Dendritic cell treated with granulocyte-macrophage colony-stimulating factor and Interleukin-4, amounts not matched to agents 40 ng/mL and 50 ng/mL, for 4 days (primary cell): ENCODE data around the gene FST.

ENCODE experiments used
- H3K27ac Mint-ChIP-seq: one replicate; pipeline ENCODE4 v1.8.0; 2022; ENCODE audit warnings: mild to moderate bottlenecking, mixed read lengths
- H3K27me3 Mint-ChIP-seq: one replicate; pipeline ENCODE4 v1.8.0; 2022; ENCODE audit warnings: mild to moderate bottlenecking, mixed read lengths
- H3K36me3 Mint-ChIP-seq: one replicate; pipeline ENCODE4 v1.8.0; 2022; ENCODE audit warnings: low read depth, mixed read lengths
- H3K4me1 Mint-ChIP-seq: one replicate; pipeline ENCODE4 v1.8.0; 2022; ENCODE audit warnings: low read depth, mixed read lengths
- H3K4me3 Mint-ChIP-seq: one replicate; pipeline ENCODE4 v1.8.0; 2022; ENCODE audit warnings: mild to moderate bottlenecking, moderate library complexity, mixed read lengths
- H3K9me3 Mint-ChIP-seq: one replicate; pipeline ENCODE4 v1.8.0; 2022; ENCODE audit warnings: mixed read lengths
- intact Hi-C: fragments of 100-400 bp; cut with micrococcal nuclease; formaldehyde crosslinking; loops from one replicate; pipeline ENCODE4 v1.15.0; 2022

The FST gene

DNA sequence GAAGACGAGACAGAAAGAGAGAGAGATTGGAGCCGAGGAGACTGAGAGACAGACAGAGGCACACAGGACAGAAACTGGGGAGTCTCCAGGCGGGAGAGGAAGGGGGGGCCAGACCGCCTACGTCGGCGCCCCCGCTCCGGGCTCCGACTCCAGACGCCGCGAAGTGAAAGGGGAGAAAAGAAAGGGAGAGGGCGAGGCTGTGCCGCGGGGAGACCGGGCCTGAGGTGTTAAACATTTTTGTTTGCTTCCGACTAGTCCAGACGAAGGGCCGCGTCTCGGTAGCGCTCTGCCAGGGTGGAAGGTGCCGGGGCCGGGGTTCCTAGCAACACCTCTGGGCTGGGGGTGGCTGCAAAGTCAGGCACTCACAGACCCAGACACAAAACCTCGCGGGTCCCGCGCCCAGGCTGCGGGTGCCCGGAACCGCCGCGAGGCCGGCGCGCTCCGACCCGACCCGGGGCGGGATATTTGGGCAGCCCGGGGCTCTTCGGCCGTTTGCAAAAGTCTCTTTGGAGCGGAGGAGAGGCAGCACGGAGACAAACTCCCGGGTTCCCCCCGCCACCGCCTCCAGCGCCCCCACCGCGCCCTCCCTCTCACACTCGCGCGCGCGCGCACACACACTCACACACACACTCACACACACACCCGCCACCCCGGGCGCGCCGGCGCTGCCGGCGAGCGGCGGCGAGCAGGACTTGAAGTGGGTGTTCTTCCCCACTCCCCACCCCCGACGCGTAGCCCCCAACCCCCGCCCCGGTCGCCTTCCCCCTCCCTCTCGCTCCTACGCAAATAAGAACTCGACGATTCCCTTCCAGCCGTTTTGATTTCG lies 626 bp upstream of the FST start:
- no peaks in the 10 kb centered on the region for H3K9me3 Mint-ChIP-seq
- intact Hi-C loops: loop anchor here (5.0 kb wide), 1 partner anchor 737 kb away; no protein-coding TSS in a partner anchor
- H3K4me3 Mint-ChIP-seq: peak overlapping the region; percentile 93
- peaks cover 7% of the 10 kb centered on the region for H3K36me3 Mint-ChIP-seq
- H3K27ac Mint-ChIP-seq: peak overlapping the region; percentile 68
- H3K27me3 Mint-ChIP-seq: peaks cover 69% of the 10 kb centered on the region
- H3K4me1 Mint-ChIP-seq: peaks cover 44% of the 10 kb centered on the region

DNA sequence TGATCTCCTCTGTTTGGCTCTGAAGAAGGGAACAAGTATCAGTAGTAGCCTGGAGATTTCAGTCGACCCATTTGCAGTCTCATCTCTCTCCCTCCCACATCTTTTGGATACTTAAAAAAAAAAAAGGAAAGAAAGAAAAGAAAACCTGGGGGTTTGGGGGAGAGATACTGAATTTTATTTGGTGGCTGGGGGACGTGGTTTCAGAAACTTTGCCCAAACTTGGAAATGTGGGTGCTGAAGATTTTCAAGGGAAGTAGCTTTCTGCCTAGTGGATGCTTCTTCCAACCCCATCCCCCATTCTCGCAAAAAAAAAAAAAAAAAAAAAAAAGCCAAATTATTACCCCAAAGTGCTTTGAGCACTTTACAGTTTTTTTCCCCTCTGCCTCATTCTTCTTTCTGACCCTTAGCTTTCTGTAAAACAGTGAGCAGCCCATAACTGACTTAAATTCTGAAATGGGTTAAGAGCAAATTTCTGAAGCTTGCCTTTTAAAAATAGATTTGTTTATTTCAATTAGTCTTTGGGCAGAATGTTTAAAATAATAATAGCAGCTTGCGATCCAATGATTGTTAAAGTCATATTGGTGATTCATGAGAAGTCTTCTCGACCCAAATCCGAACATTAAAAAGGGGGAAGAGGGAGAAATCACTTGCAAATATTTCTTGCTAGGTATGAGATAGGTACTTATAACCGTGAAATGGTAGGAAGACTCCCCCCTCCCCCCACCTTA lies 894 bp downstream of the FST start:
- Mint-ChIP-seq H3K36me3 (peaks cover 7% of the 10 kb centered on the region), H3K9me3 (no peaks in the 10 kb centered on the region), H3K27me3 (peaks cover 68% of the 10 kb centered on the region), H3K27ac (peak overlapping the region; percentile 43), H3K4me1 (peaks cover 44% of the 10 kb centered on the region), H3K4me3 (peak overlapping the region; percentile 93)
- intact Hi-C loops: no loop called here

DNA sequence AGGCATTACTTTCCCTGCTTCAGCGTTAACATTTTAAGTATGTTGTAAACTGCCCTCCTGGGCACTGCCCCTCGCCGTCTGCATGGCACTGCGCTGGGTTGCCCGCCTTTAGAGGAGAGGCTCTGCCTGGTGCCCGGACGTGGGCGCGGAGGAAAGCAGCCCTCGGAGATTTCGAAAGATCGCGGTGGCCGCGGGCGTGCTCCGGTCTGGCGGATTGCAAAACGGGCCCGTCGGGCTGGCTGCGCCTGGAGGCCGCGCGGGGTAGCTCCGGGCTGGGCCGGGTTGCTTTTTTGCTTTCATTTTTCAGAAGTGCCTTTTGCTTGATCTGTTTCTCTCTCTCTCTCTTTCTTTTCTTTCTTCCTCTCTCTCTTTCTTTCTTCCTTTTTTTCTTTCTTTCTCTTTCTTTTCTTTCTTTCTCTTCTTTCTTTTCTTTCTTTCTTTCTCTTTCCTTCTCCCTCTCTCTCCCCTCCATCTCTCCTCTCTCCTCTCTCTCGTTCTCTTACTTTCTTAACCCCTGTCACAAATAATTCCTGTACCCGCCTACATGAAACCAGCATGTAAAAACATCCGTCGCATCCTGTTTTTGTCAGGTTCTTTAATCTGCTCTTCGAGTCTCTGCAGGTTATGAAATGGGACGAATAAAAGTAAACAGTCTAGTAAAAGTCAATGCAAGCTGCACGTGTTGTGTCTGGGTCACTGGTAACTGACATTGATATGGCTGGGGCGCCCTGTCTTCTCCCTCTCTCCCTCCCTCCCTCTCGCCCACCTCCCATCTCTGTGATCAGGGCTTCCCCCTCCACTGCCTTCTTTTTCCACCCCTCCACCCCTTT lies 1.7 kb downstream of the FST start:
- intact Hi-C loops: no loop called here
- Mint-ChIP-seq H3K4me3 (peak overlapping the region; percentile 86), H3K9me3 (no peaks in the 10 kb centered on the region), H3K4me1 (peaks cover 44% of the 10 kb centered on the region), H3K36me3 (peaks cover 7% of the 10 kb centered on the region), H3K27ac (peak overlapping the region; percentile 43), H3K27me3 (peaks cover 62% of the 10 kb centered on the region)

DNA sequence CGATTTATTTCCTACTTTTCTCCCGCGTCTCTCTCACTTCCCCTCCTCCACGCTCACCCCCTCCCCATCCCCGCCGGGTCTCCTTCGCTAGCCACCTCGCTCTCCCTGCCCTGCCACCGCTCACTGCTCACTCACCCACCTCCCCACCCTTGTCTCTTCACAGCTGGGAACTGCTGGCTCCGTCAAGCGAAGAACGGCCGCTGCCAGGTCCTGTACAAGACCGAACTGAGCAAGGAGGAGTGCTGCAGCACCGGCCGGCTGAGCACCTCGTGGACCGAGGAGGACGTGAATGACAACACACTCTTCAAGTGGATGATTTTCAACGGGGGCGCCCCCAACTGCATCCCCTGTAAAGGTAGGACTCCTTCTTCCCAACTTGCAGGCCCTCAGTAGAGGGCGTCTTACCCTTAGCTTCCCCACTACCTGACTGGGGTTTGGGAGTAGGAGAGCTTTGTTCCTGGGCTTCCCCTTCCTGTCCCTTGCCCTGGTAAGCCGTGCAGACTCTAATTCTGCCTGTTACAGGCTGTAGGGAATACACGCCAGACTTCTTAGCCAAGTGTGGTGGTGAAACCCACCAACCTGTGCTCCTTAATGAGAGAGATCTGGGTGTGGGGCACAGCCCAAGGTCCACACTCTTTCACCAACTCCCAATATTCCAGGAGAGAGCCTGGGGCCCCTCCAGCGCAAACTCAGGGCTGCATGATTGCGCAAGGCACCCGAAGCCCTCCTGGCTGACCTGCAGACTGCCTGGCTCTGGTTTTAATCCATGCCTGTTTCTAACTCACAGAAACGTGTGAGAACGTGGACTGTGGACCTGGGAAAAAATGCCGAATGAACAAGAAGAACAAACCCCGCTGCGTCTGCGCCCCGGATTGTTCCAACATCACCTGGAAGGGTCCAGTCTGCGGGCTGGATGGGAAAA lies 2.5 kb downstream of the FST start:
- Mint-ChIP-seq H3K27me3 (peaks cover 61% of the 10 kb centered on the region), H3K9me3 (no peaks in the 10 kb centered on the region), H3K36me3 (peaks cover 7% of the 10 kb centered on the region), H3K4me3 (peak overlapping the region; percentile 86), H3K27ac (peak overlapping the region; percentile 43), H3K4me1 (peaks cover 44% of the 10 kb centered on the region)
- intact Hi-C loops: no loop called here

DNA sequence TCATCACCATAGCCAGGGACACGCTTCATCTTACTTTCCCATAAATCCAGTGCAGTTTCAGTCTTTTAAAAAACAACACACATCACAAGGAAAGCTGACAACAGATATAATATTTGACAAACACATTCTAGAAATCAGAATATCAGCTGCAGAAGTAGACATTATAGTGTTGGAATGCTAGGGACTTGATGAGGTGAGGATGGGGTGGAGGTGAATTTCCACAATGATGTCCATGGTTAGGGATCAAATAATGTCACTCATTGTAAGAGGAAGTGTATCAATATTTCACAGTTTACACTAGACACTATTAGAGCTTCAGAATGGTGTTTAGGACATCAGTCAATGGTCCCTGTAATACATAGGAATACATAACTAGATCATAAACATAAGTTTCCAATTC lies 7.0 kb downstream of the FST start:
- Mint-ChIP-seq H3K36me3 (no peaks in the 10 kb centered on the region), H3K4me3 (no peak overlapping the region), H3K9me3 (no peaks in the 10 kb centered on the region), H3K27ac (no peak overlapping the region), H3K4me1 (peaks cover 11% of the 10 kb centered on the region), H3K27me3 (peaks cover 25% of the 10 kb centered on the region)
- intact Hi-C loops: no loop called here

DNA sequence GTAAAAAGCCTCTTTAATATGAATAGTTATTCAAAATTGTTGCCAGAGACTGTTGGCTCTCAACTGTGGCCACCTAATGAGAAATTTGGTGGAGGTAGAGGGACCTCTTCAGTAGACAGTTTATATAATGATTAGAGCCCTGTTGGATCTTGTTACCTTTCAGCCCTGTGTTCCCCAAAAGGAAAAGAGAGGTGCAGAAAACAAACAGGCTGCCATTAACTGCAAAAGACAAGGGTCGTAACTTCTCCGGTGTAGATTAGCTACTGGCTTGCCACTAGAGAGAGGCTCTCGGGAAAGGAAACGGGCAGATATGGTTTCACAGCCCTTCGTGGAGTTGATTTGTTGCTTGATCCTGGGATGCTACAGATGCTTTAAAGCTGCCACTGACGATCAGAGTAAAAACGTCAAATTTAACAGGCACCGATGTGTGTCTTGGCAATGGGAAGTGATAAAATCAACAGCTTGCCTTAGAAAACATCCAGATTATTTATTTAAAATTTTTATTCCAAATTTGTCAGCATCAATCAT lies 7.8 kb downstream of the FST start:
- intact Hi-C loops: no loop called here
- H3K4me1 Mint-ChIP-seq: peaks cover 2% of the 10 kb centered on the region
- no peak overlapping the region for H3K27ac Mint-ChIP-seq
- no peaks in the 10 kb centered on the region for H3K36me3 Mint-ChIP-seq
- H3K9me3 Mint-ChIP-seq: no peaks in the 10 kb centered on the region
- no peak overlapping the region for H3K4me3 Mint-ChIP-seq
- H3K27me3 Mint-ChIP-seq: peaks cover 16% of the 10 kb centered on the region

DNA sequence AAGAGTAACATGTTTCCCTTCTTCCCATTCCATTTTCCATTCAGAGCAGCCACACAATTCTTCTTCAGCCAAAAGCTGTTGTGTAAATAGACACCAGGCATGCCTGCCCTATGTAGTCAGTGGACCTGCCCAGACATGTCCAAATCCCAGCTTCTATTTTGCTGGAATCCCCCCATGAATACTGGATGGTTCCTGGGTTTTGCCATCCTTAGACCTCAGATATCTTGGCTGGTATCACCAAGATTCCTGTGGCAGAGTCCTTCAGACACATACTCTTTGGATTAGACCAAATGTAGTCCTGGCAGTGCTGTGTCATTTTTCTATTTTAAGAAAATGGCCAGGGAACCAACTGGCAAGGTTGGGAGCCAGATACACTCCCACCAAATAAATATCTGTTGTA lies 10.3 kb downstream of the FST start:
- Mint-ChIP-seq H3K36me3 (no peaks in the 10 kb centered on the region), H3K4me3 (no peak overlapping the region), H3K9me3 (no peaks in the 10 kb centered on the region), H3K4me1 (no peaks in the 10 kb centered on the region), H3K27me3 (peaks cover 4% of the 10 kb centered on the region), H3K27ac (no peak overlapping the region)
- intact Hi-C loops: no loop called here

DNA sequence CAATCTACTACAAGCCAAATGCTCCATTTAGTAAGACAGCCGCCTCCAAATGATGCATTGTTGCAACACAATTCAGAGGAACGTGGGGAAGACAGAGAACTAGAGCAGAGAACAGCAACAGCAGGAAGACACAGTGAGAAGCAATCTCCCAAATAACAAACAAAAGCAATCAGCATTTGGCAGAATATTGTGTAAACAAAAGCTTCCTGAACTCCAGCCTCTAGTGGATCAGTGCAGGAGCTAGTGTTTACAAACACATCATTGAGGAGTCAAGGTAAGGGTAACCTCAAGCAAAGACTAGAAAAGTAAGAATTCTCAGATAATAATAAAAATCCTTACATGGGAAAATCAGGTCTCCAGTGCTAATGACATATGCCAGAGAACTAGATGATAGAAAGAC lies 20.6 kb downstream of the FST start:
- H3K4me3 Mint-ChIP-seq: no peak overlapping the region
- intact Hi-C loops: no loop called here
- peaks cover 21% of the 10 kb centered on the region for H3K27me3 Mint-ChIP-seq
- H3K9me3 Mint-ChIP-seq: no peaks in the 10 kb centered on the region
- no peaks in the 10 kb centered on the region for H3K4me1 Mint-ChIP-seq
- H3K36me3 Mint-ChIP-seq: no peaks in the 10 kb centered on the region
- H3K27ac Mint-ChIP-seq: no peak overlapping the region

DNA sequence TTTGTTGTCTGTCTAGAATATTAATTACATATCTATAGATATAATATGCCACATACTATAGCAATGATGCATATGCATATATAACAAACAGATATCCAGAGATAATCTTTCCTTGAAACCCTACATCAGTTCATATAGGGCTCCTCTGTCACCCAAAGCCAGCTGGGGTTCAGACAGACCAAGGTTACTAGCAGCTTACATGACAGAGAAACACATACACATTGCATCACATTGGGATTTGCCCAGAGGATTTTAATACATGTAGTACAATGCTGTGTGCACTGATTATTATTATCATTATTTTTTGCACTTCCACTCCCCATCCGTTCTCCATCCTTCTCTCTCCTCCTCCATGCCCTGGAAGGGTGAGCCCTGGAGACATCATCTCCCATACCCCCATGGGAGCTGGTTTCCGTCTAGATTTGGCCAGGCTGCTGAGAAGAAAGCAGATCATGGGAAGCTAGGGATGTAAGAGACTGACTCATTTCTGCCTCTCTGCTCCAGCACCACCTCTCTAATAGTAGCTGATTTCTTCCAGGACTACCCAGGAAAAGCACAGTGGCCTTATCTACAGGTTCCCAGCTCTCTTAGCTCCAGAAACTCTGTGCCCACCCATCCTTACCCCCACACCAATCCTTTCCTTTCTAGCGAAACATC lies 23.3 kb downstream of the FST start:
- H3K9me3 Mint-ChIP-seq: no peaks in the 10 kb centered on the region
- no peak overlapping the region for H3K4me3 Mint-ChIP-seq
- intact Hi-C loops: no loop called here
- H3K27ac Mint-ChIP-seq: no peak overlapping the region
- peaks cover 18% of the 10 kb centered on the region for H3K27me3 Mint-ChIP-seq
- H3K4me1 Mint-ChIP-seq: no peaks in the 10 kb centered on the region
- no peaks in the 10 kb centered on the region for H3K36me3 Mint-ChIP-seq

DNA sequence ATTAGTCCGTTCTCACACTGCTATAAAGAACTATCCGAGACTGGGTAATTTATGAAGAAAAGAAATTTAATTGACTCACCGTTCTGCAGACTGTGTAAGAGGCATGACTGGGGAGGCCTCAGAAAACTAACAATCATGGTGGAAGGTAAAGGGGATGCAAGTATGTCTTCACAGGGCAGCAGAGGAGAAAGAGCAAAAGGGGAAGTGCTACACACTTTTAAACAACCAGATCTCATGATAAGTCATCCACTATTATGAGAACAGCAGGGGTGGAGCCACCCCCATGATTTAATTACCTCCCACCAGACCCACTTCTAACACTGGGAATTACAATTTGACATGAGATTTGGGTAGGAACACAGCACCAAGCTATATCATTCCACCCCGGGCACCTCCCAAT lies 26.6 kb downstream of the FST start:
- no peaks in the 10 kb centered on the region for H3K4me1 Mint-ChIP-seq
- H3K4me3 Mint-ChIP-seq: no peak overlapping the region
- no peaks in the 10 kb centered on the region for H3K36me3 Mint-ChIP-seq
- intact Hi-C loops: no loop called here
- peaks cover 11% of the 10 kb centered on the region for H3K27me3 Mint-ChIP-seq
- H3K27ac Mint-ChIP-seq: no peak overlapping the region
- H3K9me3 Mint-ChIP-seq: no peaks in the 10 kb centered on the region

DNA sequence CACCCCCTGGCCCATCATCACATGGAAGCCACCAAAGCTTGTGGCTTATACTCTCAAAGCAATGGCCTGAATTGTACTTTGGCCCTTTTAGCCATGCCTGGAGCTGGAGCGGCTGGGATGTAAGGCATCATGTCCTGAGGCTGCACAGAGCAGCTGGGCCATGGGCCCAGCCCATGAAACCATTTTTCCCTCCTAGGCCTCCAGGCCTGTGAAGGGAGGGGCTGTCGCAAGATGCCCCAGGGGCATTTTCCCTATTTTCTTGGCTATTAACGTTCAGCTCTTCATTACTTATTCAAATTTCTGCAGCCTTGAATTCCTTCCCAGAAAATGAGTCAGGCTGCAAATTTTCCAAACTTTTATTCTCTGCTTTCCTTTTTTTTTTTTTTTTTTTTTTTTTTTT lies 27.7 kb downstream of the FST start:
- Mint-ChIP-seq H3K27me3 (peaks cover 6% of the 10 kb centered on the region), H3K4me1 (no peaks in the 10 kb centered on the region), H3K4me3 (no peak overlapping the region), H3K27ac (no peak overlapping the region), H3K36me3 (no peaks in the 10 kb centered on the region), H3K9me3 (no peaks in the 10 kb centered on the region)
- intact Hi-C loops: no loop called here

DNA sequence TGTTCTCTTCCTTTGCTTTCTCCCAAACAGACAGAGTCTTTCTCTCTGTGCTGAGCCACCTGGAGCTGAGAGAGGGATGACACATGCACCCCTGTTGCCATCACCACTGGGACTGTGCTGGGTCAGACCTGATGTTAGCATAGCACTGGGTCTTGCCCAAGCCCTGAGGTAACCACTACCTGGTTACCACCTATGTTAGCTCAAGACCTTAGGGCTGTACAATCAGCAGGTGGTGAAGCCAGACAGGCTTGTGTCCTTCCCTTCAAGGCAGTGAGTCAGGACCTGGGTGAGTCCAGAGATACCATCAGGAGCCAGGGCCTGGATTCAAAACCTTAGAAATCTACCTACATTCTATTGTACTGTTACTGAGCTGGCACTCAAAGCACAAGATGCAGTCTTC lies 32.1 kb downstream of the FST start:
- intact Hi-C loops: no loop called here
- no peaks in the 10 kb centered on the region for H3K9me3 Mint-ChIP-seq
- H3K36me3 Mint-ChIP-seq: no peaks in the 10 kb centered on the region
- no peak overlapping the region for H3K27ac Mint-ChIP-seq
- no peaks in the 10 kb centered on the region for H3K4me1 Mint-ChIP-seq
- no peak overlapping the region for H3K4me3 Mint-ChIP-seq
- no peaks in the 10 kb centered on the region for H3K27me3 Mint-ChIP-seq

DNA sequence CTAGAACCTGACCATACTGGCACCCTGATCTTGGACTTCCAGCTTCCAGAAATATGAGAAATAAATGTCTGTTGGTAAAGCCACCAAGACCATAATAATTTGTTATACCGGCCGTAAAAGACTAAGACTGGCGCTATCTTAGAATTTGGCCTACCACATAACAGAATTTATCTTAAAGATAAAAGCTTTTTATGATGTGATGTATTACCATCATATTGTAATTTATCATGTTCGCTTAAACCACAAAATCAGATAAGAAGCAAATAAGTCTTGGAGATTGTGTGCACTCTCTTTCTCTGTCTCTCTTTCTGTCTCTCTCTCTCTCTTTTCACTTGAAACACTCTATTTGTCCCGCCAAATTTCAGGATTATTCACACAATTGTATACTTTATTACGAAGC lies 35.6 kb downstream of the FST start:
- no peak overlapping the region for H3K4me3 Mint-ChIP-seq
- H3K36me3 Mint-ChIP-seq: no peaks in the 10 kb centered on the region
- intact Hi-C loops: no loop called here
- peaks cover 11% of the 10 kb centered on the region for H3K9me3 Mint-ChIP-seq
- no peaks in the 10 kb centered on the region for H3K4me1 Mint-ChIP-seq
- H3K27ac Mint-ChIP-seq: no peak overlapping the region
- no peaks in the 10 kb centered on the region for H3K27me3 Mint-ChIP-seq
